Breast epithelium (tissue), 4 donors: ENCODE measurements around the gene RIPK1. TPM values are rescaled to one million over a fixed set of nuclear protein-coding genes. Genes with fewer than 3 reads are reported as not detected.

Experiments used
- DNase-seq, 2 donors: peaks; one replicate each; pipeline ENCODE4 v3.0.0-alpha.2; 2019; ENCODE audit warnings: low spot score in 2 of 2
- H3K27ac ChIP-seq, 2 donors: fragments of 200-600 bp; sonication (generic) in 1 of 2; one replicate each; pipeline ENCODE4 v1.5.1; 2016 to 2019; ENCODE audit warnings: mild to moderate bottlenecking in 1 of 2
- H3K27me3 ChIP-seq, 2 donors: fragments of 200-600 bp; sonication (generic) in 1 of 2; one replicate each; pipeline versions ENCODE4 v1.5.1 to v1.6.0; 2017 to 2019; ENCODE audit warnings: control low read depth in 1 of 2, mild to moderate bottlenecking in 1 of 2
- H3K36me3 ChIP-seq: fragments of 200-600 bp; one replicate; pipeline ENCODE4 v1.5.1; 2019
- H3K4me1 ChIP-seq, 2 donors: fragments of 200-600 bp; sonication (generic); one replicate each; pipeline ENCODE4 v1.5.1; 2016 to 2019; ENCODE audit warnings: control low read depth in 1 of 2
- H3K4me3 ChIP-seq, 3 donors: fragments of 200-600 bp; sonication (generic); 1 replicate in 2 of 3; 2 replicates in 1 of 3; pipeline ENCODE4 v1.5.1; 2016 to 2019; ENCODE audit warnings: mild to moderate bottlenecking in 3 of 3, moderate library complexity in 2 of 3
- H3K9me3 ChIP-seq, 2 donors: fragments of 200-600 bp; sonication (generic) in 1 of 2; one replicate each; pipeline ENCODE4 v1.5.1; 2016 to 2019; ENCODE audit warnings: control low read depth in 1 of 2
- CTCF ChIP-seq, 3 donors: fragments of 450-650 bp; IDR thresholded peaks; one replicate each; pipeline ENCODE4 v1.5.1; 2016 to 2017; ENCODE audit warnings: antibody characterized with exemption in 3 of 3, mild to moderate bottlenecking in 3 of 3, moderate library complexity in 3 of 3
- POLR2A ChIP-seq: fragments of 450-650 bp; IDR thresholded peaks from one replicate; pipeline ENCODE4 v1.6.1; 2016; ENCODE audit warnings: antibody characterized with exemption, mild to moderate bottlenecking, moderate library complexity
- POLR2AphosphoS5 ChIP-seq, 3 donors: sonication (generic); formaldehyde crosslinking; IDR thresholded peaks; one replicate each; pipeline ENCODE4 v1.6.1; 2017; ENCODE audit warnings: antibody characterized with exemption in 3 of 3
- intact Hi-C: fragments of 100-400 bp; cut with DNase I; formaldehyde crosslinking; loops from one replicate; pipeline ENCODE4 v1.15.1; 2023; ENCODE audit warnings: low total_unique reads
- total RNA-seq, 3 donors: library from RNA; depleted of rRNA; stranded (reverse); fragments of >200 nt; gene quantifications; one replicate each; pipeline ENCODE4 v1.1.0, GENCODE V29; 2016

The RIPK1 gene
- total RNA-seq, 3 donors from 2014 or later, result 23.8 to 38.9 (median 26.2) TPM

- DNase-seq, result no peak
- intact Hi-C loops, result no loop called here
- no peaks in the 10 kb centered on the region for H3K27me3 ChIP-seq
- no peak overlapping the region for H3K27ac ChIP-seq
- TF ChIP-seq CTCF (IDR thresholded peaks at IDR 0.05) (no peak), POLR2A (no peak), POLR2AphosphoS5 (IDR thresholded peaks at IDR 0.05) (no peak)
- no peaks in the 10 kb centered on the region for H3K4me1 ChIP-seq
- no peaks in the 10 kb centered on the region for H3K9me3 ChIP-seq
- no peaks in the 10 kb centered on the region for H3K36me3 ChIP-seq
- H3K4me3 ChIP-seq, result no peak overlapping the region
Observed at GRCh38 chr6:3114377-3114776, 46.1 kb downstream of the RIPK1 start.

- intact Hi-C loops, result no loop called here
Observed at GRCh38 chr6:3117912-3118352, 49.6 kb downstream of the RIPK1 start.

GRCh38 chr6:3118353-3119039 lies 50.2 kb downstream of the RIPK1 start, which contains the start of gene BPHL:
TSS of gene BPHL (plus strand) at chr6:3118711. CDS start at chr6:3118741, 30 bp downstream.
- intact Hi-C loops, result no loop called here
- Histone ChIP-seq H3K4me3 (peak within 1 kb of the TSS; percentile 72 to 95 (median 93)), H3K27ac (peak within 1 kb of the TSS; percentile 92 to 94), H3K9me3 (no peaks in the 10 kb centered on the region), H3K36me3 (no peaks in the 10 kb centered on the region), H3K27me3 (no peaks in the 10 kb centered on the region), H3K4me1 (no peaks in the 10 kb centered on the region)
- TF ChIP-seq POLR2AphosphoS5 (IDR thresholded peaks at IDR 0.05) (peak; percentile 70 to 89 (median 81)), CTCF (IDR thresholded peaks at IDR 0.05) (no peak)
- peak; percentile 92 to 98 for DNase-seq

More at GRCh38 chr6:3117912-3118352, 49.6 kb downstream of the RIPK1 start:
- no peaks in the 10 kb centered on the region for H3K9me3 ChIP-seq
- no peaks in the 10 kb centered on the region for H3K36me3 ChIP-seq
- TF ChIP-seq CTCF (IDR thresholded peaks at IDR 0.05), result no peak
- TF ChIP-seq POLR2AphosphoS5 (IDR thresholded peaks at IDR 0.05), result no peak
- no peak for TF ChIP-seq POLR2A
- H3K4me1 ChIP-seq, result no peaks in the 10 kb centered on the region
- no peaks in the 10 kb centered on the region for H3K27me3 ChIP-seq
- H3K27ac ChIP-seq, result peak overlapping the region; percentile 92 to 94
- DNase-seq, result no peak
- peak overlapping the region; percentile 72 to 95 (median 93) for H3K4me3 ChIP-seq

GRCh38 chr6:3119040-3119723 lies 50.9 kb downstream of the RIPK1 start:
- DNase-seq, result no peak
- H3K9me3 ChIP-seq, result no peaks in the 10 kb centered on the region
- H3K27ac ChIP-seq, result peak overlapping the region; percentile 92 to 94
- no peaks in the 10 kb centered on the region for H3K4me1 ChIP-seq
- no peaks in the 10 kb centered on the region for H3K27me3 ChIP-seq
- TF ChIP-seq POLR2AphosphoS5 (IDR thresholded peaks at IDR 0.05), result no peak
- TF ChIP-seq CTCF (IDR thresholded peaks at IDR 0.05), result no peak
- TF ChIP-seq POLR2A, result no peak
- H3K36me3 ChIP-seq, result no peaks in the 10 kb centered on the region
- H3K4me3 ChIP-seq, result peak overlapping the region; percentile 72 to 95 (median 93)
- intact Hi-C loops, result no loop called here

GRCh38 chr6:3120765-3121089 lies 52.4 kb downstream of the RIPK1 start:
- TF ChIP-seq POLR2AphosphoS5 (IDR thresholded peaks at IDR 0.05) (no peak), CTCF (IDR thresholded peaks at IDR 0.05) (no peak), POLR2A (no peak)
- DNase-seq, result no peak
- no peaks in the 10 kb centered on the region for H3K27me3 ChIP-seq
- intact Hi-C loops, result no loop called here
- H3K9me3 ChIP-seq, result no peaks in the 10 kb centered on the region
- H3K36me3 ChIP-seq, result no peaks in the 10 kb centered on the region
- H3K4me1 ChIP-seq, result no peaks in the 10 kb centered on the region
- H3K27ac ChIP-seq, result no peak overlapping the region
- no peak overlapping the region for H3K4me3 ChIP-seq
